CD4-positive, alpha-beta T cell (primary cell): Measurements from ENCODE around the gene LDB2. TPM values are rescaled to one million over a fixed set of nuclear protein-coding genes. Genes with fewer than 3 reads are reported as not detected.
A peak's percentile ranks its signal among the peaks of the same experiment; 100 is the strongest.

ENCODE experiments used
- ATAC-seq: fragments of 200-7000 bp; cut with Tn5 transposase; one replicate; pipeline ENCODE4 v1.10.0; 2022; ENCODE audit warnings: mild to moderate bottlenecking; ENCODE audit not compliant: poor library complexity
- CTCF ChIA-PET: fragments of 350-600 bp; sonication (Branson Sonifier 250); formaldehyde crosslinking; loops from one replicate; lab custom pipeline; 2021; ENCODE audit warnings: antibody characterized with exemption, inconsistent platforms; lab: Charles Lee
- POLR2A ChIA-PET: fragments of 350-600 bp; sonication (Branson Sonifier 250); formaldehyde crosslinking; loops from one replicate; lab custom pipeline; 2021; ENCODE audit warnings: antibody characterized with exemption, inconsistent platforms; lab: Charles Lee
- DNase-seq, 14 experiments: peaks; one replicate each; pipeline ENCODE4 v3.0.0-alpha.2; 2013 to 2020; ENCODE audit warnings: mixed read lengths in 2 of 14
- H3K27ac ChIP-seq, 2 donors: one replicate each; pipeline versions ENCODE4 v1.5.1 to v1.7.0; 2013; ENCODE audit warnings: low read length in 2 of 2, low read depth in 1 of 2, mild to moderate bottlenecking in 1 of 2
- H3K27me3 ChIP-seq, 2 experiments: 1 replicate in 1 of 2; 2 replicates in 1 of 2; pipeline versions ENCODE4 v1.6.1 to v1.7.0; 2013; ENCODE audit warnings: low read length in 2 of 2, control low read depth in 1 of 2, mild to moderate bottlenecking in 1 of 2, moderate library complexity in 1 of 2; ENCODE audit not compliant: insufficient read depth in 2 of 2, control insufficient read depth in 1 of 2
- H3K36me3 ChIP-seq: one replicate; pipeline ENCODE4 v1.6.1; 2013; ENCODE audit warnings: low read length, control low read depth; ENCODE audit not compliant: insufficient read depth
- H3K4me1 ChIP-seq: one replicate; pipeline ENCODE4 v1.6.1; 2013; ENCODE audit warnings: low read length, control low read depth; ENCODE audit not compliant: insufficient read depth
- H3K4me3 ChIP-seq: one replicate; pipeline ENCODE4 v1.5.1; 2013; ENCODE audit warnings: mild to moderate bottlenecking, low read length, moderate library complexity
- H3K9me3 ChIP-seq, 2 experiments: 1 replicate in 1 of 2; 2 replicates in 1 of 2; pipeline versions ENCODE4 v1.6.1 to v1.7.0; 2013; ENCODE audit warnings: low read length in 2 of 2, mild to moderate bottlenecking in 2 of 2, control low read depth in 1 of 2, moderate library complexity in 1 of 2; ENCODE audit not compliant: control insufficient read depth in 1 of 2, insufficient read depth in 1 of 2
- H3K27ac Mint-ChIP-seq: one replicate; pipeline ENCODE4 v1.8.0; 2020; ENCODE audit warnings: mixed read lengths
- H3K27me3 Mint-ChIP-seq: one replicate; pipeline ENCODE4 v1.8.0; 2021; ENCODE audit warnings: mixed read lengths
- H3K36me3 Mint-ChIP-seq: one replicate; pipeline ENCODE4 v1.8.0; 2021; ENCODE audit warnings: low read depth, mixed read lengths
- H3K4me1 Mint-ChIP-seq: one replicate; pipeline ENCODE4 v1.8.0; 2021; ENCODE audit warnings: low read depth, mixed read lengths
- H3K4me3 Mint-ChIP-seq: one replicate; pipeline ENCODE4 v1.8.0; 2020; ENCODE audit warnings: mild to moderate bottlenecking, mixed read lengths
- H3K9me3 Mint-ChIP-seq: one replicate; pipeline ENCODE4 v1.8.0; 2020; ENCODE audit warnings: mixed read lengths
- intact Hi-C, 2 experiments: fragments of 100-400 bp; cut with DNase I in 1 of 2; cut with micrococcal nuclease in 1 of 2; formaldehyde crosslinking; loops; one replicate each; pipeline versions ENCODE4 v1.15.1 to v1.9.0; 2023 to 2025; cut with DNase I, micrococcal nuclease
- total RNA-seq, 174 experiments: library from RNA in 2 of 174; stranded (reverse) in 2 of 174; gene quantifications; one replicate each; pipeline ENCODE4 v1.2.3 and lab custom pipeline; 2021 to 2026
- TF ChIP-seq, protein P1 (sequence below): fragments of 200-600 bp; IDR thresholded peaks from one replicate; pipeline ENCODE4 v1.8.0; 2022; ENCODE audit warnings: antibody characterized with exemption, mild to moderate bottlenecking

The LDB2 gene
- total RNA-seq, 2 experiments from 2014 or later: not detected

GRCh38 chr4:16916719-16917337, 18.4 kb upstream of the LDB2 start:
- H3K36me3 ChIP-seq: no peaks in the 10 kb centered on the region
- Mint-ChIP-seq H3K4me3 (no peak overlapping the region), H3K36me3 (no peaks in the 10 kb centered on the region), H3K27me3 (no peaks in the 10 kb centered on the region), H3K4me1 (no peaks in the 10 kb centered on the region), H3K9me3 (no peaks in the 10 kb centered on the region), H3K27ac (no peak overlapping the region)
- POLR2A ChIA-PET: no interaction called here
- no peak overlapping the region for H3K27ac ChIP-seq
- no peaks in the 10 kb centered on the region for H3K27me3 ChIP-seq
- peak; percentile 90 for ATAC-seq
- no peaks in the 10 kb centered on the region for H3K4me1 ChIP-seq
- no peaks in the 10 kb centered on the region for H3K9me3 ChIP-seq
- peak; percentile 39 to 78 (median 48) for DNase-seq
- CTCF ChIA-PET: interaction anchor here (0.6 to 1.7 kb wide), 4 partner anchors 9 to 531 kb away, joined by 3 to 6 read pairs (median 3); no protein-coding TSS in a partner anchor
- no peak overlapping the region for H3K4me3 ChIP-seq
- TF ChIP-seq, protein P1, sequence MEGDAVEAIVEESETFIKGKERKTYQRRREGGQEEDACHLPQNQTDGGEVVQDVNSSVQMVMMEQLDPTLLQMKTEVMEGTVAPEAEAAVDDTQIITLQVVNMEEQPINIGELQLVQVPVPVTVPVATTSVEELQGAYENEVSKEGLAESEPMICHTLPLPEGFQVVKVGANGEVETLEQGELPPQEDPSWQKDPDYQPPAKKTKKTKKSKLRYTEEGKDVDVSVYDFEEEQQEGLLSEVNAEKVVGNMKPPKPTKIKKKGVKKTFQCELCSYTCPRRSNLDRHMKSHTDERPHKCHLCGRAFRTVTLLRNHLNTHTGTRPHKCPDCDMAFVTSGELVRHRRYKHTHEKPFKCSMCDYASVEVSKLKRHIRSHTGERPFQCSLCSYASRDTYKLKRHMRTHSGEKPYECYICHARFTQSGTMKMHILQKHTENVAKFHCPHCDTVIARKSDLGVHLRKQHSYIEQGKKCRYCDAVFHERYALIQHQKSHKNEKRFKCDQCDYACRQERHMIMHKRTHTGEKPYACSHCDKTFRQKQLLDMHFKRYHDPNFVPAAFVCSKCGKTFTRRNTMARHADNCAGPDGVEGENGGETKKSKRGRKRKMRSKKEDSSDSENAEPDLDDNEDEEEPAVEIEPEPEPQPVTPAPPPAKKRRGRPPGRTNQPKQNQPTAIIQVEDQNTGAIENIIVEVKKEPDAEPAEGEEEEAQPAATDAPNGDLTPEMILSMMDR: peak; percentile 75
- intact Hi-C loops: loop anchor here (2.0 to 10.0 kb wide), 3 partner anchors 408 to 890 kb away; no protein-coding TSS in a partner anchor

DNA sequence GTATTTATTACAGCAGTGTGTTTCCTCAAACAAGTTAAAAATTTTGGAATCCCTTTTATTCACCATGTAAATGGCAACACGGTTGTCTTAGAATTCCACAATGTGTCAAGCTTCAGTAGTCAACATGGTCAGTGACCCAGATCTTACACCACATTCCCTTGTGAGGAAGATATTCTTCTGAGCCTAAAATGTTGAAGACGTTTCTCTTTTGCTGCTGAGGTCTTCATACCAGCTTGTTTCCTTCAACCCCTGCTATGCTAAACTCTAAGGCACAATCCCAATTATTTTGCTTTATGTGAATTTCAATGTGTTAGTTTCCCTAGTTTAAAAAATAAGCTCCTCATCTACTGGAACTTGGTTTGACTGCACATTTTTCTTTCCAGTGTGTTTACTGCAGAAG, 17.6 kb upstream of the LDB2 start:
- Mint-ChIP-seq H3K4me1 (no peaks in the 10 kb centered on the region), H3K4me3 (no peak overlapping the region), H3K27me3 (no peaks in the 10 kb centered on the region), H3K27ac (no peak overlapping the region), H3K36me3 (no peaks in the 10 kb centered on the region), H3K9me3 (no peaks in the 10 kb centered on the region)
- Histone ChIP-seq H3K36me3 (no peaks in the 10 kb centered on the region), H3K27ac (no peak overlapping the region), H3K4me1 (no peaks in the 10 kb centered on the region), H3K9me3 (no peaks in the 10 kb centered on the region), H3K4me3 (no peak overlapping the region), H3K27me3 (no peaks in the 10 kb centered on the region)
- ChIA-PET CTCF (interaction anchor here (0.6 to 1.7 kb wide), 4 partner anchors 9 to 532 kb away, joined by 3 to 6 read pairs (median 3); no protein-coding TSS in a partner anchor), POLR2A (no interaction called here)
- intact Hi-C loops: loop anchor here (2.0 to 10.0 kb wide), 3 partner anchors 409 to 889 kb away; no protein-coding TSS in a partner anchor
- DNase-seq: no peak
- TF ChIP-seq, protein P1: no peak
- no peak for ATAC-seq

GRCh38 chr4:16914208-16914607, 15.8 kb upstream of the LDB2 start:
- Mint-ChIP-seq H3K27ac (no peak overlapping the region), H3K27me3 (no peaks in the 10 kb centered on the region), H3K4me3 (no peak overlapping the region), H3K36me3 (no peaks in the 10 kb centered on the region), H3K9me3 (no peaks in the 10 kb centered on the region), H3K4me1 (no peaks in the 10 kb centered on the region)
- Histone ChIP-seq H3K9me3 (no peaks in the 10 kb centered on the region), H3K4me3 (no peak overlapping the region), H3K36me3 (no peaks in the 10 kb centered on the region), H3K4me1 (no peaks in the 10 kb centered on the region), H3K27ac (no peak overlapping the region), H3K27me3 (no peaks in the 10 kb centered on the region)
- TF ChIP-seq, protein P1: no peak
- intact Hi-C loops: loop anchor here in 1 of 2 experiments (10.0 kb wide), 1 partner anchor 411 kb away; no protein-coding TSS in a partner anchor
- DNase-seq (no peak), ATAC-seq (no peak)
- POLR2A ChIA-PET: no interaction called here
- CTCF ChIA-PET: no interaction called here
